Vagina (tissue), 2 donors: ENCODE measurements around the gene DGKQ.

Experiments
- POLR2A ChIP-seq, 2 donors: fragments of 450-650 bp; IDR thresholded peaks; one replicate each; pipeline ENCODE4 v1.6.1; 2017; ENCODE audit warnings: antibody characterized with exemption in 2 of 2, mild to moderate bottlenecking in 2 of 2, moderate library complexity in 2 of 2
- TF ChIP-seq, protein P1 (sequence below), 3 experiments: fragments of 450-650 bp in 2 of 3; fragments of 200-600 bp in 1 of 3; sonication (generic) in 1 of 3; IDR thresholded peaks; one replicate each; pipeline ENCODE4 v1.5.1; 2017 to 2019; ENCODE audit warnings: antibody characterized with exemption in 3 of 3, mild to moderate bottlenecking in 2 of 3, moderate library complexity in 2 of 3

DNA sequence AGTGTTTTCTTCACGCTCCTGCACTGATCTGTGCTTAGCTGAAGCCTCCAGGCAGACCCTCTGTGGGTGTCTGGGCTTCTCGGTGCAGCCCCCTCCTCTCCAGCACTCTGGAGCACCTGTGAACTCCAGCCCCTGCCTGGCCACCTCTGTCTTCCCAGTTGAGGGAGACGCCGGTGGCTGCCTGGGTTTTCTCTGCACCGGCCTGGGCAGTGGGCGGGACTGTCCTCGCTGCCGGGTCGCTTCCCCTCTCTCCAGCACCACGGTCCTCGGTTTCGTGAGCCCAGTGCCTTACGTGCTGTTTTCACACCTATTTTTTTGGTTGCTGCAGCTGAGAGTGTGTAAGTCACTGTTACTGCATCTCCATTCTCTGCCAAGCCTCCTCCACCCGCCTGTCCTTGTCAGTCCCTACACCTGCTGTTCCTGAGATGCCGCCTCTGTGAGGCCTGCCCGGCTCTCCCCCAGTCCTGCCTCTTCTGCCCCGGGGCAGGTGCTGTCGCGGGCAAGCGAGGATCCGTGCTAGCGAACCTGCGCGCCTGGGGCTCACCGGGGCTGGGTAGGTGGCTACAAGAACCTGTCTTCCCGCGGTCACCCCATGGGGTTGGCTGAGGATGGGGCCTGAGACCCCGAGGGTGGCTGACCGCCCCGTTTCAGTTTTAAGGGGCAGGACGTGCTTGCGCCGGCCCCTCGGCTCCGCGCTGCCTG is 35.6 kb upstream of the DGKQ start:
- TF ChIP-seq, protein P1, sequence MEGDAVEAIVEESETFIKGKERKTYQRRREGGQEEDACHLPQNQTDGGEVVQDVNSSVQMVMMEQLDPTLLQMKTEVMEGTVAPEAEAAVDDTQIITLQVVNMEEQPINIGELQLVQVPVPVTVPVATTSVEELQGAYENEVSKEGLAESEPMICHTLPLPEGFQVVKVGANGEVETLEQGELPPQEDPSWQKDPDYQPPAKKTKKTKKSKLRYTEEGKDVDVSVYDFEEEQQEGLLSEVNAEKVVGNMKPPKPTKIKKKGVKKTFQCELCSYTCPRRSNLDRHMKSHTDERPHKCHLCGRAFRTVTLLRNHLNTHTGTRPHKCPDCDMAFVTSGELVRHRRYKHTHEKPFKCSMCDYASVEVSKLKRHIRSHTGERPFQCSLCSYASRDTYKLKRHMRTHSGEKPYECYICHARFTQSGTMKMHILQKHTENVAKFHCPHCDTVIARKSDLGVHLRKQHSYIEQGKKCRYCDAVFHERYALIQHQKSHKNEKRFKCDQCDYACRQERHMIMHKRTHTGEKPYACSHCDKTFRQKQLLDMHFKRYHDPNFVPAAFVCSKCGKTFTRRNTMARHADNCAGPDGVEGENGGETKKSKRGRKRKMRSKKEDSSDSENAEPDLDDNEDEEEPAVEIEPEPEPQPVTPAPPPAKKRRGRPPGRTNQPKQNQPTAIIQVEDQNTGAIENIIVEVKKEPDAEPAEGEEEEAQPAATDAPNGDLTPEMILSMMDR (IDR thresholded peaks at IDR 0.05), result no peak
- TF ChIP-seq POLR2A (IDR thresholded peaks at IDR 0.05), result no peak
